Activated naive CD8-positive, alpha-beta T cell treated with anti-CD3 and anti-CD28 coated beads, Interleukin-2, amount 50 U/mL, for 24 hours (primary cell): Measurements from ENCODE around the gene EVX2.

Source experiments
- ATAC-seq: fragments of 150-1000 bp; cut with Tn5 transposase; one replicate; pipeline ENCODE4 v1.10.0; 2021
- DNase-seq: peaks from one replicate; pipeline ENCODE4 v3.0.0; 2021
- H3K27ac Mint-ChIP-seq: one replicate; pipeline ENCODE4 v1.8.0; 2021; ENCODE audit warnings: mild to moderate bottlenecking, mixed read lengths
- H3K27me3 Mint-ChIP-seq: one replicate; pipeline ENCODE4 v1.8.0; 2021; ENCODE audit warnings: mixed read lengths
- H3K36me3 Mint-ChIP-seq: one replicate; pipeline ENCODE4 v1.8.0; 2021; ENCODE audit warnings: low read depth, mixed read lengths
- H3K4me1 Mint-ChIP-seq: one replicate; pipeline ENCODE4 v1.8.0; 2021; ENCODE audit warnings: mixed read lengths
- H3K4me3 Mint-ChIP-seq: one replicate; pipeline ENCODE4 v1.8.0; 2021; ENCODE audit warnings: mild to moderate bottlenecking, moderate library complexity, mixed read lengths
- H3K9me3 Mint-ChIP-seq: one replicate; pipeline ENCODE4 v1.8.0; 2021; ENCODE audit warnings: mixed read lengths

EVX2 gene

GRCh38 chr2:176124947-176125771, 41.4 kb upstream of the EVX2 start:
- no peak for DNase-seq
- H3K4me3 Mint-ChIP-seq: no peak overlapping the region
- H3K27me3 Mint-ChIP-seq: peaks cover 78% of the 10 kb centered on the region
- no peak for ATAC-seq
- no peaks in the 10 kb centered on the region for H3K9me3 Mint-ChIP-seq
- H3K4me1 Mint-ChIP-seq: peaks cover 25% of the 10 kb centered on the region
- H3K36me3 Mint-ChIP-seq: no peaks in the 10 kb centered on the region
- no peak overlapping the region for H3K27ac Mint-ChIP-seq

GRCh38 chr2:176124110-176124946, 40.6 kb upstream of the EVX2 start:
- peaks cover 25% of the 10 kb centered on the region for H3K4me1 Mint-ChIP-seq
- H3K27me3 Mint-ChIP-seq: peaks cover 86% of the 10 kb centered on the region
- no peak overlapping the region for H3K27ac Mint-ChIP-seq
- DNase-seq (no peak), ATAC-seq (no peak)
- no peaks in the 10 kb centered on the region for H3K9me3 Mint-ChIP-seq
- no peak overlapping the region for H3K4me3 Mint-ChIP-seq
- no peaks in the 10 kb centered on the region for H3K36me3 Mint-ChIP-seq

GRCh38 chr2:176123411-176124109, 39.8 kb upstream of the EVX2 start:
- Mint-ChIP-seq H3K9me3 (peaks cover 5% of the 10 kb centered on the region), H3K36me3 (peaks cover 4% of the 10 kb centered on the region), H3K27ac (peak overlapping the region; percentile 35), H3K27me3 (peaks cover 86% of the 10 kb centered on the region), H3K4me3 (no peak overlapping the region), H3K4me1 (peaks cover 18% of the 10 kb centered on the region)
- no peak for DNase-seq
- ATAC-seq: no peak

GRCh38 chr2:176122683-176123410, 39.1 kb upstream of the EVX2 start, which contains the start of gene HOXD9:
Gene HOXD9, plus strand, starts transcription at chr2:176122719. Its CDS starts 50 bp downstream, at chr2:176122769.
- peaks cover 8% of the 10 kb centered on the region for H3K9me3 Mint-ChIP-seq
- peak within 1 kb of the TSS; percentile 35 for H3K27ac Mint-ChIP-seq
- H3K27me3 Mint-ChIP-seq: peaks cover 86% of the 10 kb centered on the region
- H3K4me1 Mint-ChIP-seq: peaks cover 15% of the 10 kb centered on the region
- H3K36me3 Mint-ChIP-seq: peaks cover 4% of the 10 kb centered on the region
- ATAC-seq (peak; percentile 15), DNase-seq (no peak)
- peak within 1 kb of the TSS; percentile 26 for H3K4me3 Mint-ChIP-seq

- H3K4me1 Mint-ChIP-seq: peaks cover 11% of the 10 kb centered on the region
- DNase-seq: no peak
- H3K27me3 Mint-ChIP-seq: peaks cover 84% of the 10 kb centered on the region
- no peak for ATAC-seq
- peak overlapping the region; percentile 26 for H3K4me3 Mint-ChIP-seq
- peaks cover 8% of the 10 kb centered on the region for H3K9me3 Mint-ChIP-seq
- peaks cover 4% of the 10 kb centered on the region for H3K36me3 Mint-ChIP-seq
- no peak overlapping the region for H3K27ac Mint-ChIP-seq
These were observed 38.4 kb upstream of the EVX2 start for GRCh38 chr2:176122052-176122682.

GRCh38 chr2:176121190-176122051, 37.7 kb upstream of the EVX2 start:
- H3K4me3 Mint-ChIP-seq: no peak overlapping the region
- no peak overlapping the region for H3K27ac Mint-ChIP-seq
- no peak for DNase-seq
- peaks cover 4% of the 10 kb centered on the region for H3K36me3 Mint-ChIP-seq
- H3K4me1 Mint-ChIP-seq: peaks cover 9% of the 10 kb centered on the region
- ATAC-seq: no peak
- H3K9me3 Mint-ChIP-seq: peaks cover 8% of the 10 kb centered on the region
- H3K27me3 Mint-ChIP-seq: peaks cover 84% of the 10 kb centered on the region

- Mint-ChIP-seq H3K4me3 (no peak overlapping the region), H3K27me3 (peaks cover 85% of the 10 kb centered on the region), H3K9me3 (peaks cover 11% of the 10 kb centered on the region), H3K36me3 (peaks cover 5% of the 10 kb centered on the region), H3K4me1 (peaks cover 9% of the 10 kb centered on the region), H3K27ac (no peak overlapping the region)
- DNase-seq: no peak
- no peak for ATAC-seq
These were observed 36.8 kb upstream of the EVX2 start for GRCh38 chr2:176120364-176121189.

GRCh38 chr2:176118601-176119339, 35.0 kb upstream of the EVX2 start:
- Mint-ChIP-seq H3K27ac (no peak overlapping the region), H3K27me3 (peaks cover 84% of the 10 kb centered on the region), H3K36me3 (peaks cover 5% of the 10 kb centered on the region), H3K9me3 (peaks cover 12% of the 10 kb centered on the region), H3K4me1 (peaks cover 7% of the 10 kb centered on the region), H3K4me3 (no peak overlapping the region)
- ATAC-seq (no peak), DNase-seq (no peak)

GRCh38 chr2:176117823-176118371, 34.1 kb upstream of the EVX2 start:
- Mint-ChIP-seq H3K36me3 (peaks cover 5% of the 10 kb centered on the region), H3K27me3 (peaks cover 86% of the 10 kb centered on the region), H3K9me3 (peaks cover 19% of the 10 kb centered on the region), H3K4me1 (peaks cover 6% of the 10 kb centered on the region), H3K4me3 (no peak overlapping the region), H3K27ac (no peak overlapping the region)
- no peak for DNase-seq
- ATAC-seq: no peak

- peaks cover 5% of the 10 kb centered on the region for H3K36me3 Mint-ChIP-seq
- H3K27me3 Mint-ChIP-seq: peaks cover 89% of the 10 kb centered on the region
- no peak overlapping the region for H3K27ac Mint-ChIP-seq
- H3K4me3 Mint-ChIP-seq: no peak overlapping the region
- peaks cover 19% of the 10 kb centered on the region for H3K9me3 Mint-ChIP-seq
- no peak for ATAC-seq
- peaks cover 4% of the 10 kb centered on the region for H3K4me1 Mint-ChIP-seq
- DNase-seq: no peak
These were observed 33.5 kb upstream of the EVX2 start for GRCh38 chr2:176117162-176117822.
